HG02852 (cell line): Measurements from ENCODE around the gene SEC23A.
"Not testable (repeated sequence)": the region's sequence is repeated elsewhere in the genome, so short reads cannot be mapped to it uniquely, and the experiment has no call there.

ENCODE experiments used
- ATAC-seq: cut with Tn5 transposase; IDR thresholded peaks from one replicate; pipeline ENCODE4 v1.9.1; 2021; ENCODE audit warnings: mild to moderate bottlenecking, moderate library complexity; ENCODE audit not compliant: unreplicated experiment

SEC23A gene

GRCh38 chr14:39094515-39094914, 8.5 kb downstream of the SEC23A start:
- ATAC-seq, result no peak

DNA sequence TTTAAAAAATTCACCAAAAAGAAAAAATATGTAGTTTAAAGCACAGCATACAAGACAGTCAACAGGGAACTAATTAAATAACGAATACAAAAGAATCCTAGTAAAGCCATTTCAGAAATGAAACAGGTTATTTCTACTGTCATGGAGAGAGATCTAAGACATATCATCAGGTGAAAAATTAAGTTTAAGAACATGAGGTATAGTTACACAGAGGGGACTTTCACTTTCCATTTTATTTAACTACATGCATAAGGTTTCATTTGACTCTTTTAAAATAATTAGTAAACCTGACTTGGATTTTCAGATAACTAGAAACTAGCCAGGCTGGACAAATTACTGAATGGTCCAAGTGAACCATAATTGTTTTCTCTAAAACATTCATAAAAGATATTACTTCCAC, 11.3 kb downstream of the SEC23A start:
- ATAC-seq, result no peak

GRCh38 chr14:39090548-39091111, 12.4 kb downstream of the SEC23A start:
- ATAC-seq, result no peak

- no peak for ATAC-seq
Measured at GRCh38 chr14:39087493-39087892, 15.5 kb downstream of the SEC23A start.

DNA sequence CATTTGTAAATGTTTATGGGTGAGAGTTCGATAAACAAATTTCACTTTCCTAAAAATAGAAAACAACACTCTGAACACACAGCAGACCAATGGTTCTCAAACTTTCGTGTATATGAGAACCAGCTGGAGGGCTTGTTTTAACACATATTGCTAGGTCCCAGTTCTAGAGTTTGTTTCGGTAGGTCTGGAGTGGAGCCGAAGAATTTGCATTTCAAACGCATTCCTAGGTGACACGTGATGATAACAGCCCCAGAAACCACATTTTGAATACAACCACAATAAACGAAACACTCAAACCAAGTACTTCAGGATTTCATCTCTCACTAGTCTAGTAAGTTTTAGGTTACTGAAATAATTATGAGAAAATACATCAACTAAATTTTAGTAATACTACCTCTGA, 17.1 kb downstream of the SEC23A start:
- ATAC-seq, result no peak

DNA sequence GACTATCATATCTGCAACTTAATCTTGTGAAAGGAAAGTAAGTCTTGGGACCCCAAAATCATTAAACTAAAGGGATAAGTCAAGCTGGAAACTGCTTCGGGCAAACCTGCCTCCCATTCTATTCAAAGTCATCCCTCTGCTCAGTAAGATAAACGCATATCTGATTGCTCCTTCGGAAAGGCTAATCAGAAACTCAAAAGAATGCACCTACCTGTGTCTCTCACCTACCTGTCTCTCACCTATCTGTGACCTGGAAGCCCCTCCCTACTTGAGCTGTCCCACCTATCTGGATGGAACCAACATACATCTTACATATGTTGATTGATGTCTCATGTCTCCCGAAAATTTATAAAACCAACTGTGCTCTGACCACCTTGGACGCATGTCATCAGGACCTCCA, 19.9 kb downstream of the SEC23A start:
- ATAC-seq, result no peak

DNA sequence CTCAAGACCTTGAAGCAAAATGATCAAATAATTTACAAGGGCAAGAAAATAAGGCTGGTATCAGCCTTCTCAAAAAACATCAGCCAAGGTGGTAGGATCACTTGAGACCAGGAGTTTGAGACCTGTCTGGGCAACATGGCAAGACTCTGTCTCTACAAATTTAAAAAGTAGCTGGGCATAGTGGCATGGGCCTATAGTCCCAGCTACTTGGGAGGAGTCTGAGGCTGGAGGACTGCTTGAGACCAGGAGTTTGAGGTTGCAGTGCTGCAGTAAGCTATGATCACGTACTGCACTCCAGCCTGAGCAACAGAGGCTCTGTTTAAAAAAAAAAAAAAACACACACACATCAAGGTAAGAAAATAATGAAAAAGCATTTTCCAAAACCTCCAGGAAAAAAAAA, 22.1 kb downstream of the SEC23A start:
- ATAC-seq, result no peak

- ATAC-seq, result no peak
Measured at GRCh38 chr14:39071096-39071495, 31.9 kb downstream of the SEC23A start.

- ATAC-seq, result no peak
Measured at GRCh38 chr14:39069923-39070322, 33.1 kb downstream of the SEC23A start.

GRCh38 chr14:39069169-39069805, 33.7 kb downstream of the SEC23A start:
- ATAC-seq, result not testable (repeated sequence)

DNA sequence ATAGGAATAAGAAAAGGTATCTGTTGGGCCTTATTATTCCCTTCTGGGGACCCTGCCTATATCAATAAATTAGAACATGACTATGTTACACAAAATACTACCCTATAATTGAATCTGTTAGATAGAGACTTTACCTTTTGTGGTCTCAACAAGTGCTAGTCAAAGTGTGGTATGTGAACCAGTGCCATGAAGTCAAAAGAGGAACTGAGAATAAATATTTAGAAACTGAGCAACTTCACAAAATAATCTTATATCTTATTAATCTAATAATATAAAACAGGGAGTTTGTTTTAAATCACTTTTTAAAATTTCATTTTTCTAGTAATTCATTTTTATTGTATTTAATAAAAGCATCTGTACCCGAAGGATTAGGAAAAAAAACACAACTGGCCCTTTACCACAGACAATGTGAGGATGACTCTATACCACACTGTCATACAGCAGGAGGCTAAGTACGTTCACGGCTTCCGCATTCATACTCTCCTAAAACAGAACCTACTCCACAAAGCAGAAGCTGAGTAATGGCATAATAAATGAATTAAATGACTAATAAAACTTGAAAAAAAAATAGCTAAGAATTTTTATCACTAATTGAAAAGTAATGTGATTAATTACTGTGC, 42.1 kb downstream of the SEC23A start:
- ATAC-seq, result peak; percentile 97

DNA sequence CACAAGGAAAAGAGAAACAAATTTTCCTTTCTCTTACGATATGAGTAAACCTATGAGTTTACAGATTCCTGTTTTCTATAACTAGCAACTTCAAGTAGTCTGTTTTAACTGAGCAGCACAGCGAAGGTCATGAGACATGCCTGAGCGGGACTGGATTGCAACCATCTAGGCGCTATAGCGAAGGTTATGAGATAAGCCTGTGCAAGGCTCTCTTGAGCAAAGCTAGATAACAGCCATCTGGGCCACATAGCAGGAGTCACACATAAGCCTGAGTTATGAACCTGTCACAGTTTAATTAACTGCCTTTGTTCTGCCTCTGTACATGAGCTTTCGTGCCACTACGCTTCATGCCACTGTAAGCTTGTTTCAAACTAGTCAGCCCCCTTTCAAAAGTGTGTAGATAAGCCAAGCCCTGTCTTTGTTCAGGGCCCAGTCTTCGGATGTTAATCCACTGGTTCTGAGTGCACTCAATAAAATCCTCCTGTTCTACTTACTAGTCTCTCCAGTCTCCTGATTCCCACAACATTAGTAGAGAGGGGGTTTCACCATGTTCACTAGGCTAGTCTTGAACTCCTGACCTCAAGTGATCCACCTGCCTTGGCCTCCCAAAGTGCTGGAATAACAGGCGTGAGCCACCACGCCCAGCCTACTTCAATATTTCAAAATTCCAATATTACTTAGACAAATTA, 47.1 kb downstream of the SEC23A start:
- no peak for ATAC-seq

- ATAC-seq, result not testable (repeated sequence)
Measured at GRCh38 chr14:39052869-39053454, 50.1 kb downstream of the SEC23A start.

DNA sequence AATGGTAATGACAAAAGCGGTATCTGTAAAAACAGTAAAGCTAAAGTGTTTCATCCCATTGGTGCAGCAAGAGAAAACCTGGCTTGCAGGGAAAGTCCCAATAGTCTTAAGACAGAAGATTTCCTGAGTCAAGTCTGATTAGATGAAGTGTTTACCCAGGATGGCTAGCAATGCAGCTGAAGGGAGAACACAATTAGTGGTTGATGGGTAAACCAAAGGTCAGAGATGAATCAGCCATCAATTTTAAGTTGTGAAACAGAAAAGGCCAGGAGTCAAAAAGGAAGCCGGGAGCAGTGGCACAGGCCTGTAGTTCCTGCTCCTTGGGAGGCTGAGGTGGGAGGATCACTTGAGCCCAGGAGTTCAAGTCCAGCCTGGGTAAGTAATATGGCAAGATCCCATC, 52.6 kb downstream of the SEC23A start:
- peak; percentile 52 for ATAC-seq

DNA sequence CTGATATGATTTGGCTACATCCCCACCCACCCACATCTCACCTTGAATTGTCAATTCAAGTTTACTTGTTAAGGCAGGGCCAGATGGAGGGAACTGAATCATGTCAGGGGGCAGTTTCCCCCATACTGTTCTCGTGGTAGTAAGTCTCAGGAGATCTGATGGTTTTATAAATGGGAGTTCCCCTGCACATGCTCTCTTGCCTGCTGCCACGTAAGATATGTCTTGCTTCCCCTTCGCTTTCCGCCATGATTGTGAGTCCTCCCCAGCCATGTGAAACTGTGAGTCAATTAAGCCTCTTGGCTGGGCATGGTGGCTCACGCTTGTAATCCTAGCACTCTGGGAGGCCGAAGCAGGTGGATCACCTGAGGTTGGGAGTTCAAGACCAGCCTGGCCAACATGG, 57.1 kb downstream of the SEC23A start:
- ATAC-seq, result not testable (repeated sequence)

DNA sequence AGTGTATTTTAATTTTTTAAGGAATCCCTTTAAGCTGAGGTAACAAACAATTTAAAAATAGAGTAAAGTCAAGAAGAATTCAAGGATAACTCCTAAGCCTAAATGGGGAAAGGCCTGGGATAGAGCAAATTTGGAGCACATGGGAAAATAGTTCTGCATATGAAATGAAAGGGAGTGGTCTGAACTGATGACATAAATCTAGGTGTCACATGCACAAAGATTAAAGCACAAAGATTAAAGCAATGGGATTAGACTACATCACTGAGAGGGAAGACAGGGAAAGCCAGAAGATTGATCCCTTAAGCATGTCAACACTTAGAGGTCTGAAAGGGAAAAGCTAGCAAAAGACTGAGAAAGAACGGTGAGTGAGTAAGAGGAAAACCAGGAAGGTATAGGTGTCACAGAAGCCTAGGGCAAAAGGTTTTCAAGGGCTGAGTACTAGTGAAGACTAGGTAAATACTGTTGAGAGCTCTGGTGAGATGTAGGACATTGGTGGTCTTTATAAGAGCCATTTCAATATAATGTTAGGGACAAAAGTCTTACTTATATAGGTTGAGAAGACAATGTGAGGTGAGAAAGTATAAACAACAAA, 59.6 kb downstream of the SEC23A start:
- ATAC-seq, result no peak

GRCh38 chr14:39040529-39040928, 62.5 kb downstream of the SEC23A start:
- no peak for ATAC-seq

GRCh38 chr14:39038542-39038941, 64.5 kb downstream of the SEC23A start:
- ATAC-seq, result no peak

DNA sequence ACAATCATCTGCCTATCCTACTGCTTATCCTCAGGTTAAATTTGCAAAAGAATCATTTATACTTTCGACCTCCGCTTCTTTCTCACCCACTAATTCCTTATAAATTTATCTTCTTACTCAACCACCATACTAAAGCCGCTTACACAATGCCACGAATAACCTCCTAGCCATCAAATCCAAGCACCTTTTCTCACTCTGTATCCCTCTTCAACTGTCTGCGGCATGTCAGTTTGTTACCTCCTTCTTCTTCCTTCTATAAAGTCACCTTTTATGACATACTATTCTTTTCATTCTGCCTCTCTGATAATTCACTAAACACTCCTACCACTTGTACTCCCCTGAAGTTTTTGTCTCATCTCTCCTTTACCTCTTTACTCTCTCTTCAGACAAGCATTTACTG, 66.3 kb downstream of the SEC23A start:
- ATAC-seq, result no peak

GRCh38 chr14:39035336-39035735, 67.7 kb downstream of the SEC23A start:
- ATAC-seq, result no peak
